Dendritic cell treated with granulocyte-macrophage colony-stimulating factor and Interleukin-4, amounts not matched to agents 40 ng/mL and 50 ng/mL, for 4 days (primary cell): ENCODE data around the gene GPN2.
"Not testable (repeated sequence)": the region's sequence is repeated elsewhere in the genome, so short reads cannot be mapped to it uniquely, and the experiment has no call there.

Experiments
- H3K27ac Mint-ChIP-seq: one replicate; pipeline ENCODE4 v1.8.0; 2022; ENCODE audit warnings: mild to moderate bottlenecking, mixed read lengths
- H3K27me3 Mint-ChIP-seq: one replicate; pipeline ENCODE4 v1.8.0; 2022; ENCODE audit warnings: mild to moderate bottlenecking, mixed read lengths
- H3K36me3 Mint-ChIP-seq: one replicate; pipeline ENCODE4 v1.8.0; 2022; ENCODE audit warnings: low read depth, mixed read lengths
- H3K4me1 Mint-ChIP-seq: one replicate; pipeline ENCODE4 v1.8.0; 2022; ENCODE audit warnings: low read depth, mixed read lengths
- H3K4me3 Mint-ChIP-seq: one replicate; pipeline ENCODE4 v1.8.0; 2022; ENCODE audit warnings: mild to moderate bottlenecking, moderate library complexity, mixed read lengths
- H3K9me3 Mint-ChIP-seq: one replicate; pipeline ENCODE4 v1.8.0; 2022; ENCODE audit warnings: mixed read lengths
- intact Hi-C: fragments of 100-400 bp; cut with micrococcal nuclease; formaldehyde crosslinking; loops from one replicate; pipeline ENCODE4 v1.15.0; 2022

Gene GPN2

GRCh38 chr1:26857473-26858060 lies 32.5 kb downstream of the GPN2 start:
- peaks cover 58% of the 10 kb centered on the region for H3K36me3 Mint-ChIP-seq
- H3K4me1 Mint-ChIP-seq = no peaks in the 10 kb centered on the region
- no peaks in the 10 kb centered on the region for H3K9me3 Mint-ChIP-seq
- intact Hi-C loops = no loop called here
- H3K4me3 Mint-ChIP-seq = no peak overlapping the region
- no peaks in the 10 kb centered on the region for H3K27me3 Mint-ChIP-seq
- no peak overlapping the region for H3K27ac Mint-ChIP-seq

GRCh38 chr1:26856604-26857469 lies 33.2 kb downstream of the GPN2 start:
- no peak overlapping the region for H3K4me3 Mint-ChIP-seq
- H3K4me1 Mint-ChIP-seq = no peaks in the 10 kb centered on the region
- H3K27me3 Mint-ChIP-seq = no peaks in the 10 kb centered on the region
- H3K27ac Mint-ChIP-seq = no peak overlapping the region
- H3K9me3 Mint-ChIP-seq = no peaks in the 10 kb centered on the region
- intact Hi-C loops = no loop called here
- peaks cover 65% of the 10 kb centered on the region for H3K36me3 Mint-ChIP-seq

- Mint-ChIP-seq H3K9me3 (no peaks in the 10 kb centered on the region), H3K36me3 (peaks cover 71% of the 10 kb centered on the region), H3K4me3 (no peak overlapping the region), H3K27me3 (no peaks in the 10 kb centered on the region), H3K27ac (peak overlapping the region; percentile 33), H3K4me1 (no peaks in the 10 kb centered on the region)
- intact Hi-C loops = no loop called here
These were observed 33.9 kb downstream of the GPN2 start for GRCh38 chr1:26856181-26856580.

- Mint-ChIP-seq H3K27ac (peak overlapping the region; percentile 33), H3K27me3 (no peaks in the 10 kb centered on the region), H3K36me3 (peaks cover 77% of the 10 kb centered on the region), H3K4me3 (no peak overlapping the region), H3K4me1 (no peaks in the 10 kb centered on the region), H3K9me3 (no peaks in the 10 kb centered on the region)
- intact Hi-C loops = no loop called here
These were observed 34.4 kb downstream of the GPN2 start for GRCh38 chr1:26855636-26856035.

GRCh38 chr1:26854906-26855305 lies 35.2 kb downstream of the GPN2 start:
- intact Hi-C loops = no loop called here
- peaks cover 84% of the 10 kb centered on the region for H3K36me3 Mint-ChIP-seq
- no peak overlapping the region for H3K27ac Mint-ChIP-seq
- no peaks in the 10 kb centered on the region for H3K9me3 Mint-ChIP-seq
- no peaks in the 10 kb centered on the region for H3K4me1 Mint-ChIP-seq
- H3K27me3 Mint-ChIP-seq = no peaks in the 10 kb centered on the region
- H3K4me3 Mint-ChIP-seq = no peak overlapping the region

GRCh38 chr1:26853600-26853999 lies 36.5 kb downstream of the GPN2 start:
- intact Hi-C loops = loop anchor here (1.0 kb wide), 1 partner anchor 25 kb away; no protein-coding TSS in a partner anchor
- Mint-ChIP-seq H3K36me3 (peaks cover 97% of the 10 kb centered on the region), H3K9me3 (no peaks in the 10 kb centered on the region)

GRCh38 chr1:26853156-26853555 lies 36.9 kb downstream of the GPN2 start:
- Mint-ChIP-seq H3K36me3 (peaks cover 100% of the 10 kb centered on the region), H3K4me1 (no peaks in the 10 kb centered on the region), H3K4me3 (no peak overlapping the region), H3K9me3 (no peaks in the 10 kb centered on the region), H3K27me3 (no peaks in the 10 kb centered on the region), H3K27ac (no peak overlapping the region)
- intact Hi-C loops = loop anchor here (1.0 kb wide), 1 partner anchor 25 kb away; no protein-coding TSS in a partner anchor

More at GRCh38 chr1:26853600-26853999, 36.5 kb downstream of the GPN2 start:
- H3K4me3 Mint-ChIP-seq = no peak overlapping the region
- no peaks in the 10 kb centered on the region for H3K27me3 Mint-ChIP-seq
- no peaks in the 10 kb centered on the region for H3K4me1 Mint-ChIP-seq
- H3K27ac Mint-ChIP-seq = no peak overlapping the region

- Mint-ChIP-seq H3K9me3 (no peaks in the 10 kb centered on the region), H3K27ac (no peak overlapping the region), H3K4me1 (no peaks in the 10 kb centered on the region)
These were observed 37.4 kb downstream of the GPN2 start for GRCh38 chr1:26852701-26853100.

GRCh38 chr1:26851106-26851684 lies 38.9 kb downstream of the GPN2 start:
- H3K27me3 Mint-ChIP-seq = no peaks in the 10 kb centered on the region
- H3K9me3 Mint-ChIP-seq = no peaks in the 10 kb centered on the region
- intact Hi-C loops = no loop called here
- H3K27ac Mint-ChIP-seq = no peak overlapping the region
- no peak overlapping the region for H3K4me3 Mint-ChIP-seq
- no peaks in the 10 kb centered on the region for H3K4me1 Mint-ChIP-seq
- peaks cover 99% of the 10 kb centered on the region for H3K36me3 Mint-ChIP-seq

More at GRCh38 chr1:26852701-26853100, 37.4 kb downstream of the GPN2 start:
- Mint-ChIP-seq H3K27me3 (no peaks in the 10 kb centered on the region), H3K36me3 (peaks cover 100% of the 10 kb centered on the region), H3K4me3 (no peak overlapping the region)
- intact Hi-C loops = loop anchor here (1.0 kb wide), 1 partner anchor 26 kb away; no protein-coding TSS in a partner anchor

- H3K27me3 Mint-ChIP-seq = no peaks in the 10 kb centered on the region
- H3K9me3 Mint-ChIP-seq = no peaks in the 10 kb centered on the region
- H3K4me1 Mint-ChIP-seq = no peaks in the 10 kb centered on the region
- no peak overlapping the region for H3K27ac Mint-ChIP-seq
- no peak overlapping the region for H3K4me3 Mint-ChIP-seq
- peaks cover 90% of the 10 kb centered on the region for H3K36me3 Mint-ChIP-seq
- intact Hi-C loops = no loop called here
These were observed 40.9 kb downstream of the GPN2 start for GRCh38 chr1:26848941-26849774.

GRCh38 chr1:26848499-26848898 lies 41.6 kb downstream of the GPN2 start:
- H3K36me3 Mint-ChIP-seq = peaks cover 90% of the 10 kb centered on the region
- no peaks in the 10 kb centered on the region for H3K9me3 Mint-ChIP-seq
- no peaks in the 10 kb centered on the region for H3K4me1 Mint-ChIP-seq
- intact Hi-C loops = no loop called here
- no peak overlapping the region for H3K4me3 Mint-ChIP-seq
- H3K27ac Mint-ChIP-seq = no peak overlapping the region
- no peaks in the 10 kb centered on the region for H3K27me3 Mint-ChIP-seq

- H3K27ac Mint-ChIP-seq, H3K4me3 Mint-ChIP-seq, H3K27me3 Mint-ChIP-seq, H3K9me3 Mint-ChIP-seq, H3K4me1 Mint-ChIP-seq, intact Hi-C loops: not testable (repeated sequence)
- H3K36me3 Mint-ChIP-seq = peaks cover 90% of the 10 kb centered on the region
These were observed 42.3 kb downstream of the GPN2 start for GRCh38 chr1:26847826-26848225.

GRCh38 chr1:26844424-26845196 lies 45.5 kb downstream of the GPN2 start:
- H3K36me3 Mint-ChIP-seq = peaks cover 90% of the 10 kb centered on the region
- intact Hi-C loops = no loop called here

More at GRCh38 chr1:26844424-26845196, 45.5 kb downstream of the GPN2 start:
- no peaks in the 10 kb centered on the region for H3K9me3 Mint-ChIP-seq
- H3K27ac Mint-ChIP-seq = no peak overlapping the region
- H3K4me3 Mint-ChIP-seq = no peak overlapping the region
- no peaks in the 10 kb centered on the region for H3K27me3 Mint-ChIP-seq
- H3K4me1 Mint-ChIP-seq = no peaks in the 10 kb centered on the region
